TTC549 (cell line): Measurements from ENCODE around the gene C17orf113.

Experiments
- FAIRE-seq: peaks from 2 replicates; lab custom pipeline; 2012; peaks lifted over from hg19 to GRCh38; lab: Jason Lieb, UNC

Gene C17orf113

GRCh38 chr17:42050393-42051012, at the start of gene C17orf113:
Gene C17orf113, minus strand, starts transcription at chr17:42050601. Its CDS starts 7,225 bp downstream, at chr17:42043376.
- no peak for FAIRE-seq

DNA sequence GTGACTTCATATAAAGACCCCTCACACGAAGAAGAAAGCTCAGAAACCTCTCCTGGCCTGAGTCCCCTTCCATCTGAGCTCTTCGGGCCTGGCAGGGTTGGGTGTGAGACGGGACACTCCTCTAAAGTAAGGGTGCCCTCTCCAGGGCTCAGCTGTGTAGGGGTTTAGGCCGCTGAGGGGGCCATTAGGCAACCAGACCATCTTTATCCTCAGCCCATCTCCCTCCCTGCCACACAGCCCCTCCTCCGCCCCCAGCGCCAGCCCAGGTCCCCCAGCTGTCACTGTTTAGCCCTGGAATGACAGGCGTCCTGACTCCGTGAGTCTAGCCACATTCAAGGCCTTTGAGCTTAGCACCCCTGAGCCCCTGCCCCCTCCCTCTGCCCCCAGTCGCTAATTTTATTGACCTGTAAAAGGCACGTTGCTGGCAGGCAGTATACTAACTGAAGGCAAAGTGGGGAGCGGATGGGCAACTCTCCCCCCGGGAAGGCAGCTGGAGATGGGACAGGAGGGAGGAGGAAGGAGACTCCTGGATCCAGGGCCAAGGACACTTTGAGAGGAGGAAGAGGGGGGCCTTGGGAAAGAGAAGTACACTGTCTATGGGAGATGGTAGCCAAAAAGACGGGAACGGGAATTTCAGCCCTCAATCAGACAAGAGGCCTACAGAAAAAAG, 48.5 kb upstream of the C17orf113 start:
- no peak for FAIRE-seq

DNA sequence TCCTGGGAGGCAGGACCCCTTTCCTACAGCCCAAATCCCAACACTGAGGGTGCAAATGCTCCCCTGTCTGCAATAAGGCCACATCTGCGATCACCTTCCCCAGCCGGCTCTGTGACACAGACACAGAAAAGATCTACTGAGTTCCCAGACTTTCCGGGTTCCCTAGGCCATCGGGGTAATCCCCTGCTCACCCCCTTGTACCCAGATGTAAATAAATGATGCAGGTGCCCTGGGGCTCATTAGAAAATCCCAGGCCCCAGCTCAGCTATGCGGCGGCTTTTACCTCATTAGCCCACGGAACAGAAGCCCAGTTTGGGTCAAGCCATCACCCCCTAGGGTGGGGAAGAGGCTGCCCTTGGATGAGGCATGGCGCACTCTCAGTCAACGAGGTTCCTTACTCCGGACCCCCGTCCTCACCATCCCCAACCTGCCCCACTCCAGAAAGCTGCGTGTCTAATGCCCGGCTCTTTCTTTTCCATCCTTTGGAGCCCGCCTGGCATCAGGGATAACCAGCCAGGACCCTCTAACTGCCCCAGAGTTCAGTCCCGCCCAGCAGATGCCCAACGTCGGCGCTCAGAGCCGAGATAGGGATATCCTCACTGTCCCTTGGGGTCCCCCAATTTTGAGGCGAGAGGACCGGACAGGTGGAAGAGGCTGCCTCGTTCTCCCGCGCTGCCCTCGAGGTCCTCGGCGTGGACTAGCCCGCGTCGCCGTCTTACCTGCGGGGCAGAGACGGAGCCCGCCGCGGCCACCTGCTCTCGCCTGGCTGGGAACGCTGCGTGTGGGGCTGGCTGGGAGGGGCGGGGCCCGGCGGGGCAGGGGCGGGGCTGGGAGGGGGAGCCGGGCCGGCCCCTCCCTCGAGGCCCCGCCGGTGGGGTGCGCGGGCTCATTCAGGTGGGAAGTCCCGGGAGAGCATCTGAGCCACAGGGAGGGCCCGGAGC, 47.6 kb upstream of the C17orf113 start, which contains the start of gene ZNF385C:
ZNF385C (minus strand) TSS at position 783 of the 941 bp plus-strand sequence. CDS start 35,417 bp downstream, outside the sequence.
- FAIRE-seq = no peak

DNA sequence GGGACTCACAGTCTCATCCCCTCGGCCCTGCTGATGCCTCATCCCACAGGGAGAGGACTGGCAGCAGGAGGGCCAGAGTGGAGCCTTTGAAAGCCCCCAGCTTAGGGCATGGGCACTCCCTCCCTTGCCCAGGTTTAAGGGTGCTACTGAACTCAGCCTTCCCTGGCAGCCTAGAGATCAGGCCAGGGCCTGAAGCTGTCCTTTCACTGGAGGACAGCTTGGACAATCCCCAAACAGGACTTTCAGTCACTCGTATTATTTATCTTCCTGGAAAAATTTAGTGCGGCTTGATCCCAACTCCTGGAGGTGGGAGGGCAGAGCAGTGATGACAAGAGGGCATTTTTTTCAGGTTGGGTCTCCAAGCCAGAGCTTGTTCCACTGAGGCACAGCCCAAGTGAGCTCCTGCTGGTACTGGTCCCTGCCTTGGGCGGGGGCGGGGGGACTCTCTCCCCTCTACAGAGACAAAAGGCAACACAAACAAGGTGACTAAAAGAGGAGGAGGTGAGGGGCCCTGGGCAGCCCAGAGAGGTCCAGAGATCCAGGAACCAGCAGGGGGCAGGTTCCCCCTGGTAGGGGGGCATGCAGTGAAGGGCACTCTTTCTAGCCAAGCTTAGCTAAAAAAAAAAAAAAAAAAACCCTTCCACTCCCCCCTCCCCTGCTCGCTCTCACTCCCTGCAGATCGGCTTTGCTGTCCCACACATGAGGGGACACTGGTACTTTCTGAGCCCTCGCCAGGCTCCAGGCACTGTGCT, 46.1 kb upstream of the C17orf113 start:
- no peak for FAIRE-seq

GRCh38 chr17:42094375-42095069, 44.1 kb upstream of the C17orf113 start:
- no peak for FAIRE-seq

- FAIRE-seq = no peak
Observed at GRCh38 chr17:42092939-42093338, 42.5 kb upstream of the C17orf113 start.

GRCh38 chr17:42090964-42091790, 40.8 kb upstream of the C17orf113 start:
- FAIRE-seq = no peak

GRCh38 chr17:42088736-42089135, 38.3 kb upstream of the C17orf113 start:
- no peak for FAIRE-seq

DNA sequence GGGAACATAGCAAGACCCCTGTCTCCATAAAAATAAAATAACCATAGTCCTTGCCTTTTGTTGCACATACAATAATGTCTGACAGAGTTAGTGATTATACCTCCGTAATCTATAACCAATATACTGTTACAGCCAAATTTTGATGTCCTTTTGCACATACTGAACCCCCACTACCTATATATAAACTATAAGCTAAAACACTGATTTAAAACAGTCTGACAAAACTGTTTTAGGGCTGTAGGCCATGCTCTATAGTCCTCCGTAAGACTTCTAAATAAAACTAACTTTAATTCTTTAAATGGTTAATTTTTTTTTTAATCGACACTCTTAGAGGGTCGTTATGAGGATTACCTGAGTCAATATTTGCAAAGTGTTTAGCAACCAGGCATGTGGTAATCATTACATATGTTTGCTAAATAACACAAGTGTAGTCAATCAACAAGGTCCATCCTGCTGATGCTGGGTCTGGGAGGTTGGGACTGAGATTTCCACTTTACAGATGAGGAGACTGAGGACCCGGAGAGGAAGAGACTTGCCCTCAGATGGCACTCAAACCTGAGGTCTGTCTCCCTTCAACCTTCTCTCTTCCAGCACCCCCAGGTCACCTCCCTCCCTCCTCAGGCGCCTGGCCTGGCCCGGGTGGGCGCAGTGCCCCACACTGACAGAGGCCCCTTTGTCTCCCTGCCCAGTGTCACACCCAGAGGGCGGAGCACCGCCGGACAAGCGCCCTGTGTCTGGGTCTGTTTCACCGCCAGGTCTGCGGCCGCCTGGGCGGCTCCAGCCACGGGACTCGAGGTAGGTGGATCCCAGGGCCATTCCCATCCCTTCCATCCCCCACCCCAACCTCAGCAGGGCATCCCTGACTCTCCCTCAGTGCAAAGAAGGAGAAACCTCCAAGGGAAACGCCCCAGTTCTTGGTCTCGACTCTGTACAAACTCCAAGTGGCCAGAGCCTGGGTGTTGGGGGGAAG, 37.6 kb upstream of the C17orf113 start:
- no peak for FAIRE-seq

- FAIRE-seq = no peak
Observed at GRCh38 chr17:42087042-42087701, 36.8 kb upstream of the C17orf113 start.

DNA sequence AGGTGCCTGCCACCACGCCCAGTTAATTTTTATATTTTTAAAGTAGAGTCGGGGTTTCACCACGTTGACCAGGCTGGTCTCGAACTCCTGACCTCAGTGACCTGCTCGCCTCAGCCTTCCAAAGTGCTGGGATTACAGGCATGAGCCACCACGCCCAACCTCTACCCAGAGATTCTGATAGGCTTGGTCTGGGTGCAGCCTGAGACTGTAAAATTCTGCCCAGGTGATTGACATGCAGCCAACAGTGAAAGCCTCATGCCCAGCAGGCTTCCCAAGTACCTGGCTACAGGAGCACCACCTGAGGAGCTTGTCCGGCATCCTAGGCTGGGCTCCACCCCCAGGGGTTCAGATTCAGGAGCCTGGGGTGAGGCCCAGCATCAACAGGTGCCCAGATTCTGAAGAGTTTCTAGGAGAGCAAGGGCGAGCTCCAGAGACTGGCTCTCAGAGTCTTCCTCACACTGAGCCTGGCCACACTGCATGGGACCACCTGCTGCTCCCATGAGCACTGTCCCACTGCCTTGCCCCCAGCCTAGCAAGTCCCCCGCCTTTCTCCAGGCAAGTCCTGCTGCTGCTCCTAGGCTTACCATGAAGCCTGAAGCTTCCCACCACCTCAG, 31.2 kb upstream of the C17orf113 start:
- no peak for FAIRE-seq

GRCh38 chr17:42079541-42079940, 29.1 kb upstream of the C17orf113 start:
- no peak for FAIRE-seq

DNA sequence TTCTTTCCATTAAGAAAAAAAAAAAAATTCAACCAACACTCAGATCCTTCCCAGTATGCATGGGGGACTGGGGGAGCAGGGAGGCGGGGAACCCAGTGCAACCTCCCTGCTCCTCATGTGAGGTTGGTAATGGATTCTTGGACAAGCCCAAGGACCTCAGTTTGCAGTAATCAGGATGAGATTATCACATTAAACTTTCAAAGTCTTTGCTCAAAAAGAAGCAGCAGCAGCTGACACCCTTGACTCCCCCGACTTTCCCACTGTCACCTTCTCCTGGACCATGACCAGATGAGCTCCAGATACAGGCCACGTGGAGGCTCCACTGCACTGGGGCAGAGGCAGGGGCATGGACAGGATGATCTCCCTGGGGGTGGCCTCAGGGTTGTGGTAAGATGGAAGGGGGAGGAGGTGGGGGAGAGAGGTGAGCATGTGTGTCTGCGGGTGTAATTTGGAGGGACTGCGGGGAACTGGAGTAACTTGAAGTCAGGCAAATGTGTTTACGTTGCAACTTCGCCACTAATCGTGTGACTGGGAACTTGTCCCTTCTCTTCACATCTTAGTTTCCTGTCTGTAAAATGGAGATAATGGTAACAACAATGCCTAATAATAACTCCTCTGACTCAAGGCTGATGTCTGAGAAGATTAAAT, 28.1 kb upstream of the C17orf113 start:
- no peak for FAIRE-seq

DNA sequence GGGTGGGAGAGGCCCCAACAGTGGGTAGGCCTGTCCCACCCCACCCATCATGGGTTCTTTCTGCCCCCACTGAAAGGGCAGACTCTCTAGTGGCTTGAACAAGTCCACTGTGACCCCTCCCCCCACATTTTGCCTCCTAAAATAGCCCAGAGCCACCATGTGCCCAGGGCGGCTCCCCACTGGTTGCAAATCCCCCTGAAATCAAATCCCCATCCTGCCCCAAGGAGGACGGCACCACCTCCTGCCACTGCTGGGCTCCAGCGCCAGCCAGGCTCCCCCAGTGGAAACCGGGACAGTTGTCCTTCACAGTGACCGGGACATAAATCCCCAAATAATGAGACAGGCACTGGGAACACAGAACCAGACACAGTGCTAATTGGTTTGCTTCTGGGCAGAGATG, 27.4 kb upstream of the C17orf113 start:
- FAIRE-seq = no peak

DNA sequence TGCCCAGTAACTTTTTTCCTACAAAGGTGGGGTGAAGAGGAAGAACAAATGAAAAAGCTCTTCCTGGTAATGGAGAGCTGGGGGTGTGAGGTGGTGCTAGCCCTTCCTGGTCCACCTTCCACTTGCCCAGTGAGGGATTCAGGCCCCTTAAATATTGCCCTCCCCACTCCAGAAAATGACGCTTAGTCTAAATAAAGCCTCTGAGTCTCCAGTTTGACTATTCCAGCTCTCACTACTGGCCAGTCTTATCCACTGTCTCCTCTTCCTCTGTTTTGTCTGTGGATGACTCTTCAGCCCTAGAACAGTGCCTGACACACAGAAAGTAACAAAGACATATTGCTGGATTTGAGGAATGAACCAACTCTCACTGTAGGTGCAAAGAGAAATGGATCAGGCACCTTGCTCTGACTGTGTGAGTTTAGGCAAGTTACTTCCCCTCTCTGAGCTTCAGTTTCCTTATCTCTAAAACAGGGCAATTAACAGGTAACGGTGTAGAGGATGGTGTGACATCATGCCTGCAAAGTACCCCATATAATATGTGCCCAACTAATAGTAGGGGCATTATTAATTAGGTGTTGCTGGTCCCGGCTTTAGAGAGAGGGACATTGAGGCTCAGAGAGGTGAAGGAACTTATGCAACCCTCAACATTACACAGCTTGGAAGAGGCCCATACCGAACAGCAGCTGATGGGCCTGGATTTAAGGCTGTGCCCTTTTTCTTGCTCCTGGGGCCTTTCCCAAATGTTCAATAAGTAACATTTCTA, 26.6 kb upstream of the C17orf113 start:
- no peak for FAIRE-seq

DNA sequence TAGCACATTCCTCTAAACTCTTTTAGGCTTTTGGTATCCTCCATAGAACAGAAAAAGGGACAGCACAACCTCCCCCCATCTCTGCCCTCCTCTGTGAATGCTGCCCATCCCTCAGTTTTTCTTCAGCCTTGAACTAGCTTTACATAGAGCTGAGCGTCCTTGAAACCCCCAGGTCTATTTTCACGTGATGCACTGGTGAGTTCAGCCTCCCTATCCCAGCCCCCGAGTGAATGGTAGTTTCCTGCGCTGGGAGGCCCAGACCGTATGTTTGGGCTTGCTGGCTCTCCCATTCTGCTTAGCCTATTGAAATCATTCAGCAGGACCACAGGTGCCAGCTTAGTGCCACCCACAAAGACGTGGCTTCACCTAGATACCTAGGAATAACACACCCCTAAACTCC, 25.4 kb upstream of the C17orf113 start:
- no peak for FAIRE-seq
